Subcutaneous adipose tissue (tissue), 4 donors: Measurements from ENCODE around the gene LRRFIP2. TPM values are rescaled to one million over a fixed set of nuclear protein-coding genes. Genes with fewer than 3 reads are reported as not detected.

ENCODE experiments used
- CTCF ChIP-seq: fragments of 450-650 bp; IDR thresholded peaks from one replicate; pipeline ENCODE4 v1.5.1; 2016; ENCODE audit warnings: low read depth, mild to moderate bottlenecking, control low read depth, antibody characterized with exemption, moderate library complexity
- total RNA-seq, 4 donors: library from RNA; depleted of rRNA; stranded (reverse); fragments of >200 nt; gene quantifications; one replicate each; pipeline ENCODE4 v1.1.0, GENCODE V29; 2016

The LRRFIP2 gene
- total RNA-seq, 4 donors from 2014 or later: 38.2 to 73.8 (median 46.5) TPM

- TF ChIP-seq CTCF: no peak
These were observed 43.2 kb downstream of the LRRFIP2 start for GRCh38 chr3:37130984-37131859.

- no peak for TF ChIP-seq CTCF
These were observed 43.9 kb downstream of the LRRFIP2 start for GRCh38 chr3:37130448-37130847.

GRCh38 chr3:37129871-37130270 is 44.5 kb downstream of the LRRFIP2 start:
- no peak for TF ChIP-seq CTCF

GRCh38 chr3:37127340-37127739 is 47.0 kb downstream of the LRRFIP2 start:
- no peak for TF ChIP-seq CTCF

- TF ChIP-seq CTCF: no peak
These were observed 47.5 kb downstream of the LRRFIP2 start for GRCh38 chr3:37126856-37127255.

- TF ChIP-seq CTCF: no peak
These were observed 48.9 kb downstream of the LRRFIP2 start for GRCh38 chr3:37125195-37126073.

GRCh38 chr3:37124435-37124834 is 49.9 kb downstream of the LRRFIP2 start:
- TF ChIP-seq CTCF: no peak
